Measurements from ENCODE around the gene RANBP1.

Gene RANBP1

DNA sequence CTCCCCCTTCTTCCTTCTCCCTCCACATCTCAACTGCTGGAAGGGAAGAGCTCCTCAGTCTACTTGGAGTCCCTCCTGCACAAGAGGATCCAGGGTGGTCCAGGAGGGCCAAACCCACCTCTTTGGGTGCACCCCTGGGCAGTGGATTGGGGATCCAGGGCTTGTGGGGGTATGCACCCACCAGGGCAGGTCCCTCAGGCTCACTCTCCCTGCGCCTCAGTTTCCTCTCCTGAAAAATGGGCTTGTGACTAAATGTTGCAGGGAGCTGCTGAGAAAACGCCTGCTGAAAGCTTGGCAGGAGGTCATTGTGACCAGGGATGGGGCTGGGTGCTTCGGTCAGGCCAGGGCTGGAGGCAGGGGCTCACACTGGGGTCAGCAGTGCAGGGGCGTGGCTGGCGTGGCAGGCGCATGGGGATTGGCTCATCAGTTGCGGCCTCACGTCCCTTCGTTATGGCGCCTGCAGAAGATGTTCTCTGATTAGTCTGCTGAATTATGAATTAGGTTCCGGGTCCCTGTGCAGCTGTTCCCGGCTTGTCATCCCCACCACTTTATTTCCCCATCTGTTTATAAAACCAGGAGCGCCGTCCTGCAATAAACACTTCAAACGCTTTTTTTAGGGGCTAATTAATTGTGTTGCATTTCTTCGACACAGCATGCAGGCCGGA lies 60.6 kb downstream of the RANBP1 start:
- no peak for DNase-seq

Data from stimulated activated CD4-positive, alpha-beta T cell treated with anti-CD3 and anti-CD28 coated beads, Interleukin-2, amount 100 ng/mL, for 48 hours (primary cell).